Upper lobe of left lung (tissue), 4 donors: Measurements from ENCODE around the gene CHCHD6.

Experiments used
- CTCF ChIP-seq, 6 experiments: fragments of 450-650 bp in 4 of 6; fragments of 200-600 bp in 2 of 6; sonication (generic) in 2 of 6; IDR thresholded peaks; one replicate each; pipeline ENCODE4 v1.5.1; 2016 to 2019; ENCODE audit warnings: antibody characterized with exemption in 6 of 6
- POLR2A ChIP-seq, 4 donors: fragments of 450-650 bp; IDR thresholded peaks; one replicate each; pipeline ENCODE4 v1.5.1; 2016 to 2017; ENCODE audit warnings: antibody characterized with exemption in 4 of 4, mild to moderate bottlenecking in 2 of 4
- POLR2AphosphoS5 ChIP-seq, 2 donors: sonication (generic); formaldehyde crosslinking; IDR thresholded peaks; one replicate each; pipeline ENCODE4 v1.5.1; 2017; ENCODE audit warnings: antibody characterized with exemption in 2 of 2

GRCh38 chr3:126926684-126927400 is 222.8 kb downstream of the CHCHD6 start:
- TF ChIP-seq CTCF (IDR thresholded peaks at IDR 0.05), result no peak
- TF ChIP-seq POLR2AphosphoS5 (IDR thresholded peaks at IDR 0.05), result peak in 1 of 2 donors; percentile 26
- no peak for TF ChIP-seq POLR2A (IDR thresholded peaks at IDR 0.05)
